LNCAP (cell line): Measurements from ENCODE around the gene CASP14.

Experiments
- TF ChIP-seq, protein P1 (sequence below): fragments of 450-650 bp; IDR thresholded peaks from 2 replicates; pipeline ENCODE4 v1.5.1; 2017; ENCODE audit warnings: mild to moderate bottlenecking

The CASP14 gene

GRCh38 chr19:15025217-15025616 is 24.1 kb upstream of the CASP14 start:
- TF ChIP-seq, protein P1, sequence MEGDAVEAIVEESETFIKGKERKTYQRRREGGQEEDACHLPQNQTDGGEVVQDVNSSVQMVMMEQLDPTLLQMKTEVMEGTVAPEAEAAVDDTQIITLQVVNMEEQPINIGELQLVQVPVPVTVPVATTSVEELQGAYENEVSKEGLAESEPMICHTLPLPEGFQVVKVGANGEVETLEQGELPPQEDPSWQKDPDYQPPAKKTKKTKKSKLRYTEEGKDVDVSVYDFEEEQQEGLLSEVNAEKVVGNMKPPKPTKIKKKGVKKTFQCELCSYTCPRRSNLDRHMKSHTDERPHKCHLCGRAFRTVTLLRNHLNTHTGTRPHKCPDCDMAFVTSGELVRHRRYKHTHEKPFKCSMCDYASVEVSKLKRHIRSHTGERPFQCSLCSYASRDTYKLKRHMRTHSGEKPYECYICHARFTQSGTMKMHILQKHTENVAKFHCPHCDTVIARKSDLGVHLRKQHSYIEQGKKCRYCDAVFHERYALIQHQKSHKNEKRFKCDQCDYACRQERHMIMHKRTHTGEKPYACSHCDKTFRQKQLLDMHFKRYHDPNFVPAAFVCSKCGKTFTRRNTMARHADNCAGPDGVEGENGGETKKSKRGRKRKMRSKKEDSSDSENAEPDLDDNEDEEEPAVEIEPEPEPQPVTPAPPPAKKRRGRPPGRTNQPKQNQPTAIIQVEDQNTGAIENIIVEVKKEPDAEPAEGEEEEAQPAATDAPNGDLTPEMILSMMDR = peak; percentile 39; the same call in 1 of the 2 replicates

- TF ChIP-seq, protein P1 = no peak
Measured at GRCh38 chr19:15028490-15028889, 20.8 kb upstream of the CASP14 start.

DNA sequence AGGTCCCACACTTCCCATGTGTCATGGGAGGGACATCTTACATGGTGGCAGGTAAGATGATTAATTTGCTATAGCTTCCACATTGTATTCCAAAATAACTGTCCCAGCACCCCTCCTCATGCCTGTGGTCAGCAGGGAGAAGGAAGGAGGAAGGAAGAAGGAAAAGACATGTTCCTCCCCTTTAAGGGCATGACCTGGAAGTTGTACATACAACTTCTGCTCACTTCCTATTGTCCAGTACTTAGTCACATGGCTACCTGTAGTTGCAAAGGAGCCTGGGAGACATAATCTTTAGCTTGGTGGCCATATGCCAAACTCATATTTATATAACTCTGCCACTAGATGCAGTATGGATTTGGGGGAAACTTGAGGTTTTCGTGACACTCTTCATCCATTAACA is 17.6 kb upstream of the CASP14 start:
- TF ChIP-seq, protein P1 = no peak

DNA sequence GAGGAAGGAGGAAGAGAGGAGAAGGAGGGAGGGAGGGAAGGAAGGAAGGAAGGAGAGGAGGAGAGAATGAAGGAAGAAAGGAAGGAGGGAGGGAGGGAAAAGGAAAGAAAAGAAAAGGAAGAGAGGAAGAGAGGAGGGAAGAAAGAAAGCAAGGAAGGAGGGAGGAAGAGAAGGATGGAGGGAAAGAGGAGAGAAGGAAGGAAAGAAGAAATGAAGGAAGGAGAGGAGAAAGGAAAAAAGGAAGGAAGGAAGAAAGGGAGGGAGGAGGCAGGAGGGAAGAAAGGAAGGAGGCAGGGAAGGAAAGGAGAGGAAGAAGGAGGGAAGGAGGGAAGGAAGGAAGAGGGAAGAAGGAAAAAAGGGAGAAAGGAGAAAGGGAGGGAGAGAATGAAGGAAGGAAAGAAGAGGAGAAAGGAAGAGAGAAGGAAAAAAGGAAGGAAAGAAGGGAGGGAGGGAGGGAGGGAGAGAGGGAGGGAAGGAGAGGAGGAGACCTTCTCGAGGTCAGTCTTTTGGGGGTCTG is 13.4 kb upstream of the CASP14 start:
- TF ChIP-seq, protein P1 = no peak

- TF ChIP-seq, protein P1 = no peak
Measured at GRCh38 chr19:15037586-15037985, 11.7 kb upstream of the CASP14 start.

DNA sequence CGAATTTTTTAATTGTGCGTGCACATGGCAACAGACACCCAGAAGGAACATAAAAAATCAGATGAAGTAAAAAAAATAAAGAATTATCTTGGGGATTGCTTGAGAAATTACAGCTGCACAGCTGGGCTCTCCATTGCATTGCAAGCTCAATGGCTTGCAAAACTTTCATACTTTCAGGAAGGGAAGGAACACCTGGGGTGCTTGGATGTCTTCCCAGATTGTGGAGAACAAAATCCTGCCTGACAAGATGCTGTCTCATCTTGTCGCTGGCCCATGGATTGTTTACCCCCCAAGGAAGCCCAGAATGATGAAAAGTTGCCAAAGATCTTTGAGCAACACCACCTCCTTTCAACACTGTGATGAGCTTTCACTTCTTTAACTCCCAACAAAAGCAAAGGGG is 11.0 kb upstream of the CASP14 start:
- TF ChIP-seq, protein P1 = no peak

- TF ChIP-seq, protein P1 = no peak
Measured at GRCh38 chr19:15042003-15042402, 7.3 kb upstream of the CASP14 start.

GRCh38 chr19:15042826-15043225 is 6.5 kb upstream of the CASP14 start:
- TF ChIP-seq, protein P1 = no peak
